ENCODE results near the gene RAVER1. TPM values are rescaled to one million over a fixed set of nuclear protein-coding genes. Genes with fewer than 3 reads are reported as not detected.

The RAVER1 gene
- total and polyA plus RNA-seq, 9 of the 15 experiments (the other 6 are each of a cell fraction or from before 2014, with no cell fraction given), result 0.06 to 113 (median 7.0) TPM

DNA sequence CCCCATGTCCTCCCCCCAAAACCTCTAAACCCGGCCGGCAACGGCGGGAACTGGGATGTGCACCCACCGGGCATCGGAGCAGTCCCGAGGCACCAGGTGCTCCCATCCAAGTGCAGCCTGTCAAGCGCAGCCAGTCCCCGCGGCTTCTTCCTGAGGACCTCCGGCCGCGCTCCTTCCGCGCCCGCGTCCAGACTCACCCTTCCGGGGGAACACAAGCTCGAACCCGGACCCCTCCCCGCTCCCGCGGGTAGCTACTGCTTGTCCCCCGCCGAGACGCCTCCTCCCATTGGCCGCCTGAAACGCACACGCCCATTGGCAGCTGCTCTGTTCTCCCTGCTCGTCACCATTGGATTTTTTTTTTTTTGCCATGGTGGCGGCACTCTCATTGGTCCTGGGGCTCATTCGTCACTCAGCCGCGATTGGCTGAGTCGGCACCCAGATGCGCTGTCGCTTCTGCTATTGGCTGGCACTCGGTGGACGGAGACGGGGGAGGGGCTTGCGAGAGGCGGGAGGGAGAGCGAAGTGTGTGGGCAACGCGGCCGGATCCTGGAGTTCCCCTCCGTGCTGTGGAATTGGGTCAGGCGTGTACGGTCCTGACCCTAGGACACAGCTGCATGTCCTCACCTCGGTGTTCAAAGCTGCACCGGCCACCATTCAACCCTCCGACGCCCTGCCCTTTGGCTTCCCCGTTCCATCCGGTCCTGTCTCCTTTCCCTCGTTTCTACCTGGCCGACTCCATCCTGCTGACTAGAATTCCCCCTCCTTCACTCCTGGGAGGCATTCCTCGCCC is 47.2 kb upstream of the RAVER1 start, which contains the start of gene TYK2 (continued):
- TF ChIP-seq, protein P1, sequence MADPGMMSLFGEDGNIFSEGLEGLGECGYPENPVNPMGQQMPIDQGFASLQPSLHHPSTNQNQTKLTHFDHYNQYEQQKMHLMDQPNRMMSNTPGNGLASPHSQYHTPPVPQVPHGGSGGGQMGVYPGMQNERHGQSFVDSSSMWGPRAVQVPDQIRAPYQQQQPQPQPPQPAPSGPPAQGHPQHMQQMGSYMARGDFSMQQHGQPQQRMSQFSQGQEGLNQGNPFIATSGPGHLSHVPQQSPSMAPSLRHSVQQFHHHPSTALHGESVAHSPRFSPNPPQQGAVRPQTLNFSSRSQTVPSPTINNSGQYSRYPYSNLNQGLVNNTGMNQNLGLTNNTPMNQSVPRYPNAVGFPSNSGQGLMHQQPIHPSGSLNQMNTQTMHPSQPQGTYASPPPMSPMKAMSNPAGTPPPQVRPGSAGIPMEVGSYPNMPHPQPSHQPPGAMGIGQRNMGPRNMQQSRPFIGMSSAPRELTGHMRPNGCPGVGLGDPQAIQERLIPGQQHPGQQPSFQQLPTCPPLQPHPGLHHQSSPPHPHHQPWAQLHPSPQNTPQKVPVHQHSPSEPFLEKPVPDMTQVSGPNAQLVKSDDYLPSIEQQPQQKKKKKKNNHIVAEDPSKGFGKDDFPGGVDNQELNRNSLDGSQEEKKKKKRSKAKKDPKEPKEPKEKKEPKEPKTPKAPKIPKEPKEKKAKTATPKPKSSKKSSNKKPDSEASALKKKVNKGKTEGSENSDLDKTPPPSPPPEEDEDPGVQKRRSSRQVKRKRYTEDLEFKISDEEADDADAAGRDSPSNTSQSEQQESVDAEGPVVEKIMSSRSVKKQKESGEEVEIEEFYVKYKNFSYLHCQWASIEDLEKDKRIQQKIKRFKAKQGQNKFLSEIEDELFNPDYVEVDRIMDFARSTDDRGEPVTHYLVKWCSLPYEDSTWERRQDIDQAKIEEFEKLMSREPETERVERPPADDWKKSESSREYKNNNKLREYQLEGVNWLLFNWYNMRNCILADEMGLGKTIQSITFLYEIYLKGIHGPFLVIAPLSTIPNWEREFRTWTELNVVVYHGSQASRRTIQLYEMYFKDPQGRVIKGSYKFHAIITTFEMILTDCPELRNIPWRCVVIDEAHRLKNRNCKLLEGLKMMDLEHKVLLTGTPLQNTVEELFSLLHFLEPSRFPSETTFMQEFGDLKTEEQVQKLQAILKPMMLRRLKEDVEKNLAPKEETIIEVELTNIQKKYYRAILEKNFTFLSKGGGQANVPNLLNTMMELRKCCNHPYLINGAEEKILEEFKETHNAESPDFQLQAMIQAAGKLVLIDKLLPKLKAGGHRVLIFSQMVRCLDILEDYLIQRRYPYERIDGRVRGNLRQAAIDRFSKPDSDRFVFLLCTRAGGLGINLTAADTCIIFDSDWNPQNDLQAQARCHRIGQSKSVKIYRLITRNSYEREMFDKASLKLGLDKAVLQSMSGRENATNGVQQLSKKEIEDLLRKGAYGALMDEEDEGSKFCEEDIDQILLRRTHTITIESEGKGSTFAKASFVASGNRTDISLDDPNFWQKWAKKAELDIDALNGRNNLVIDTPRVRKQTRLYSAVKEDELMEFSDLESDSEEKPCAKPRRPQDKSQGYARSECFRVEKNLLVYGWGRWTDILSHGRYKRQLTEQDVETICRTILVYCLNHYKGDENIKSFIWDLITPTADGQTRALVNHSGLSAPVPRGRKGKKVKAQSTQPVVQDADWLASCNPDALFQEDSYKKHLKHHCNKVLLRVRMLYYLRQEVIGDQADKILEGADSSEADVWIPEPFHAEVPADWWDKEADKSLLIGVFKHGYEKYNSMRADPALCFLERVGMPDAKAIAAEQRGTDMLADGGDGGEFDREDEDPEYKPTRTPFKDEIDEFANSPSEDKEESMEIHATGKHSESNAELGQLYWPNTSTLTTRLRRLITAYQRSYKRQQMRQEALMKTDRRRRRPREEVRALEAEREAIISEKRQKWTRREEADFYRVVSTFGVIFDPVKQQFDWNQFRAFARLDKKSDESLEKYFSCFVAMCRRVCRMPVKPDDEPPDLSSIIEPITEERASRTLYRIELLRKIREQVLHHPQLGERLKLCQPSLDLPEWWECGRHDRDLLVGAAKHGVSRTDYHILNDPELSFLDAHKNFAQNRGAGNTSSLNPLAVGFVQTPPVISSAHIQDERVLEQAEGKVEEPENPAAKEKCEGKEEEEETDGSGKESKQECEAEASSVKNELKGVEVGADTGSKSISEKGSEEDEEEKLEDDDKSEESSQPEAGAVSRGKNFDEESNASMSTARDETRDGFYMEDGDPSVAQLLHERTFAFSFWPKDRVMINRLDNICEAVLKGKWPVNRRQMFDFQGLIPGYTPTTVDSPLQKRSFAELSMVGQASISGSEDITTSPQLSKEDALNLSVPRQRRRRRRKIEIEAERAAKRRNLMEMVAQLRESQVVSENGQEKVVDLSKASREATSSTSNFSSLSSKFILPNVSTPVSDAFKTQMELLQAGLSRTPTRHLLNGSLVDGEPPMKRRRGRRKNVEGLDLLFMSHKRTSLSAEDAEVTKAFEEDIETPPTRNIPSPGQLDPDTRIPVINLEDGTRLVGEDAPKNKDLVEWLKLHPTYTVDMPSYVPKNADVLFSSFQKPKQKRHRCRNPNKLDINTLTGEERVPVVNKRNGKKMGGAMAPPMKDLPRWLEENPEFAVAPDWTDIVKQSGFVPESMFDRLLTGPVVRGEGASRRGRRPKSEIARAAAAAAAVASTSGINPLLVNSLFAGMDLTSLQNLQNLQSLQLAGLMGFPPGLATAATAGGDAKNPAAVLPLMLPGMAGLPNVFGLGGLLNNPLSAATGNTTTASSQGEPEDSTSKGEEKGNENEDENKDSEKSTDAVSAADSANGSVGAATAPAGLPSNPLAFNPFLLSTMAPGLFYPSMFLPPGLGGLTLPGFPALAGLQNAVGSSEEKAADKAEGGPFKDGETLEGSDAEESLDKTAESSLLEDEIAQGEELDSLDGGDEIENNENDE (IDR thresholded peaks at IDR 0.05; ENCODE audit: low read depth, low read length), result no peak
- TF ChIP-seq ATF1 (CRISPR knock-in tag; IDR thresholded peaks at IDR 0.05), result peak; percentile 77
- peak; percentile 99 for TF ChIP-seq ATF1 (tag; IDR thresholded peaks at IDR 0.05)
- TF ChIP-seq, protein P2, sequence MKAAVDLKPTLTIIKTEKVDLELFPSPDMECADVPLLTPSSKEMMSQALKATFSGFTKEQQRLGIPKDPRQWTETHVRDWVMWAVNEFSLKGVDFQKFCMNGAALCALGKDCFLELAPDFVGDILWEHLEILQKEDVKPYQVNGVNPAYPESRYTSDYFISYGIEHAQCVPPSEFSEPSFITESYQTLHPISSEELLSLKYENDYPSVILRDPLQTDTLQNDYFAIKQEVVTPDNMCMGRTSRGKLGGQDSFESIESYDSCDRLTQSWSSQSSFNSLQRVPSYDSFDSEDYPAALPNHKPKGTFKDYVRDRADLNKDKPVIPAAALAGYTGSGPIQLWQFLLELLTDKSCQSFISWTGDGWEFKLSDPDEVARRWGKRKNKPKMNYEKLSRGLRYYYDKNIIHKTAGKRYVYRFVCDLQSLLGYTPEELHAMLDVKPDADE (conservative IDR thresholded peaks at IDR 0.05; ENCODE audit: control insufficient read depth, low read depth, low read length), result peak; percentile 72
- no peak for TF ChIP-seq ZC3H8 (IDR thresholded peaks at IDR 0.05)
- TF ChIP-seq BRD9 (IDR thresholded peaks at IDR 0.05; ENCODE audit: low read depth, partially characterized antibody), result peak; percentile 56
- TF ChIP-seq RUNX1 (IDR thresholded peaks at IDR 0.05; ENCODE audit: low read depth), result no peak
- peak; percentile 81 for TF ChIP-seq CXXC5 (CRISPR knock-in tag; IDR thresholded peaks at IDR 0.05)
- TF ChIP-seq POLR2H (tag; IDR thresholded peaks at IDR 0.05; ENCODE audit: low read depth), result peak; percentile 77
- peak; percentile 86 for TF ChIP-seq RFX5 (IDR thresholded peaks at IDR 0.05; ENCODE audit: low read depth, low read length)
- no peak for TF ChIP-seq DNMT1 (IDR thresholded peaks at IDR 0.05)

Data from K562 (cell line).